OCI-M2 (cell line): ENCODE results near the gene ARSD.

Experiments used
- DNase-seq: peaks from one replicate; lab custom pipeline; 2025; ENCODE audit not compliant: unreplicated experiment; lab: John Stamatoyannopoulos, UW

Gene ARSD

GRCh38 chrX:2862404-2862803 lies 66.7 kb downstream of the ARSD start:
- no peak for DNase-seq

DNA sequence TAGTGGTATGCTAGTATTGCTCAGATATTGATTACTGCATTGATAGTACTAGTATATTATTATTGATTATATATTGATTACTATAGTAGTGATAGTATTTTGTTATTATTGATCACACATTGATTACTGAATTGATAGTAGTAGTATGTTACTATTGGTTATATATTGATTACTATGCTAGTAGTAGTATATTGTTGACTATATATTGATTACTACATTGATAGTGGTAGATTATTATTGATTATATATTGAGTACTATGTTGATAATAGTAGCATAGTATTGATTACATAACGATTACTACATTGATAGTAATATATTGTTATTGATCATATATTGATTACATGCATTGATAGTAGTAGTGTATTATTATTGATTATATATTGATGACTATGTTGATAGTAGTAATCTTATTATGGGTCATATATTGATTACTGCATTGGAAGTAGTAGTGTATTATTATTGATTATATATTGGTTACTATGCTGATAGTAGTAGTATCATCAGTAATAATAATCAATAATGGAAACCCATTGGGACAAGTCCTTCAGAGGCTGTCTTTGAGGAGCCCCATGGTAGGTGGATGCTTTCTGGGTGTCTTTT lies 69.8 kb downstream of the ARSD start:
- DNase-seq: no peak

GRCh38 chrX:2857566-2857965 lies 71.6 kb downstream of the ARSD start:
- no peak for DNase-seq

DNA sequence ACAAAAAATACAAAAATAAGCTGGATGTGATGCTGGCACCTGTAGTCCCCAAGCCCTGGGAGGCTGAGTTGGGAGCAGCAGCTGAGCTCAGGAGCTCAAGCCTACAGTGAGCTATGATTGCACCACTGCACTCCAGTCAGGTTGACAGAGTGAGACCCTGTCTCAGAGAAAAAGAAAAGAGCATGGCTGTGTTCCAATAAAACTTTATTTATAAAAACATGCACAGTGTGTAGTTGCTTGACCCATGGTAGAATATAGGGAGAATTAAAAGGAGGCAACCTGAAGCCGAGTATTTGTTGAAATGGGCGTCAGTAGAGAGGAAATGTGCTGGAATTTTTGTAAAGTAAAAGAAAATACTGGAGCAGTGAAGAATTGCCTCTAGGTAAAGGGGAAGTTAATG lies 73.4 kb downstream of the ARSD start:
- DNase-seq: no peak

GRCh38 chrX:2854918-2855317 lies 74.2 kb downstream of the ARSD start:
- no peak for DNase-seq
